HUES6 (cell line): Measurements from ENCODE around the gene NFAT5.
A peak's percentile ranks its signal among the peaks of the same experiment; 100 is the strongest.
"Not testable (repeated sequence)": the region's sequence is repeated elsewhere in the genome, so short reads cannot be mapped to it uniquely, and the experiment has no call there.

Source experiments
- H3K27ac ChIP-seq: 2 replicates; pipeline ENCODE4 v1.7.0; 2013; ENCODE audit warnings: low read depth, mild to moderate bottlenecking, low read length, inconsistent platforms
- H3K27me3 ChIP-seq: 2 replicates; pipeline ENCODE4 v1.6.1; 2013; ENCODE audit warnings: low read length; ENCODE audit not compliant: control insufficient read depth, insufficient read depth
- H3K36me3 ChIP-seq: 2 replicates; pipeline ENCODE4 v1.6.1; 2013; ENCODE audit warnings: low read length; ENCODE audit not compliant: control insufficient read depth, insufficient read depth
- H3K4me1 ChIP-seq: 2 replicates; pipeline ENCODE4 v1.6.1; 2013; ENCODE audit warnings: low read length; ENCODE audit not compliant: control insufficient read depth, insufficient read depth
- H3K4me3 ChIP-seq: 2 replicates; pipeline ENCODE4 v1.5.1; 2013; ENCODE audit warnings: low read depth, low read length
- H3K9ac ChIP-seq: one replicate; pipeline ENCODE4 v1.6.1; 2013; ENCODE audit warnings: mild to moderate bottlenecking, low read length
- H3K9me3 ChIP-seq: 2 replicates; pipeline ENCODE4 v1.6.1; 2013; ENCODE audit warnings: low read depth, low read length; ENCODE audit not compliant: control insufficient read depth, insufficient read depth

Gene NFAT5

DNA sequence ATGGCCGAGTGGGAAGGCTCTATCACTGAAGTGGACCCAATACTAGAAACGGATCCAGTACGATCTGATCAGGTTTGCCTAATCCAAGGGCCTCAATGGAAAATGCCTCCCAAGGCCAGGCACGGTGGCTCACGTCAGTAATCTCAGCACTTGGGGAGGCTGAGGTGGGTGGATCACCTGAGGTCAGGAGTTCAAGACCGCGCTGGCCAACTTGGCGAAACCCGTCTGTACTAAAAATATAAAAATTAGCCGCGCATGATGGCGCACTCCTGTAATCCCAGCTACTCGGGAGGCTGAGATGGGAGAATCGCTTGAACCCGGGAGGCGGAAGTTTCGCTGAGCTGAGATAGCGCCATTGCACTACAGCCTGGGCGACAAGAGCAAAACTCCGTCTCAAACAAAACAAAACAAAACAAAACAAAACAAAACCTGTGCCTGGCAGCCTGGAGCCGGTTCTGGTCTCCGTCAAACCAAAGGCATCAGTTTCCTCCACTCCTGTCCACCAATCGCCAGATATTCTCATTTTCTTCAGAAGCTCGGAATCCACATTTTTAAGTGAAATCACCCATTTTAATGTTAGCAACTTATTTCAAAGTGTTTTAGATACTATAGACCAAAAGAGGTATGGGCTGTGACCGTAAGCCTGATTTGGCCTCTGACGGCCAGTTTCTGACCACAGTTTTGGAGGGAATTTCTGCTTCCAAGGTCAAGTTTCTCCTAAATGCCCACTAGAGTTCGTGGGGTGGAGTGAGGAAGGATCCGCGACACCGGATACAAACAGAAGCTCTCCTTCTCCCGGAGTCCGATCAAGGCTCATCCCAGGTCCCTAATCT, 159.9 kb downstream of the NFAT5 start:
- Histone ChIP-seq H3K4me3 (peak overlapping the region; percentile 64), H3K4me1 (peaks cover 27% of the 10 kb centered on the region), H3K9ac (peak overlapping the region; percentile 95)

GRCh38 chr16:69726313-69727060, 160.7 kb downstream of the NFAT5 start, which contains the start of gene NQO1:
Gene NQO1 (minus strand): TSS chr16:69726560. CDS start chr16:69726439, 121 bp downstream.
- H3K4me3 ChIP-seq: peak within 1 kb of the TSS; percentile 64
- H3K27me3 ChIP-seq: no peaks in the 10 kb centered on the region
- no peaks in the 10 kb centered on the region for H3K9me3 ChIP-seq
- peaks cover 27% of the 10 kb centered on the region for H3K4me1 ChIP-seq
- no peaks in the 10 kb centered on the region for H3K36me3 ChIP-seq
- H3K9ac ChIP-seq: peak within 1 kb of the TSS; percentile 95
- H3K27ac ChIP-seq: peak within 1 kb of the TSS; percentile 89

More for the DNA sequence above, 159.9 kb downstream of the NFAT5 start:
- H3K27ac ChIP-seq: peak overlapping the region; percentile 89
- H3K27me3 ChIP-seq: no peaks in the 10 kb centered on the region
- no peaks in the 10 kb centered on the region for H3K9me3 ChIP-seq
- H3K36me3 ChIP-seq: no peaks in the 10 kb centered on the region; the same call in 1 of the 2 replicates

DNA sequence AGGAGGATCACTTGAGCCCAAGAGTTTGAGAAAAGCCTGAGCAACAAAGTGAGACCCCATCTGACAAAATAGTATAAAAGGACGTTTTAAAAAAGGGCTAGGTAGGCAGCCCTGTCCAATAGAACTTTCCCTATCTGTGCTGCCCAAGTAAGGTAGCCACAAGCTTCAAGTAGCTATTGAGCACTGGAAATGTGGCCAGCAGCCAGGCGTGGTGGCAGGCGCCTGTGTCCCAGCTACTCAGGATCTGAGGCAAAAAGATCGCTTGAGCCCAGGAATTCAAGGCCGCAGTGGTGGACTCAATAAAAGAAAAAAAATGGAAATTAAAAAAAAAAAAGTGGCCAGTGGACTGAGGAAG, 162.1 kb downstream of the NFAT5 start:
- peak overlapping the region; percentile 89; the same call in 1 of the 2 replicates for H3K27ac ChIP-seq
- no peaks in the 10 kb centered on the region for H3K27me3 ChIP-seq
- H3K9ac ChIP-seq: peak overlapping the region; percentile 95
- no peaks in the 10 kb centered on the region for H3K36me3 ChIP-seq
- no peaks in the 10 kb centered on the region for H3K9me3 ChIP-seq
- peak overlapping the region; percentile 64; the same call in 1 of the 2 replicates for H3K4me3 ChIP-seq
- peaks cover 27% of the 10 kb centered on the region for H3K4me1 ChIP-seq

- H3K36me3 ChIP-seq, H3K4me3 ChIP-seq: not testable (repeated sequence)
These were observed 163.3 kb downstream of the NFAT5 start for GRCh38 chr16:69729030-69729429.

DNA sequence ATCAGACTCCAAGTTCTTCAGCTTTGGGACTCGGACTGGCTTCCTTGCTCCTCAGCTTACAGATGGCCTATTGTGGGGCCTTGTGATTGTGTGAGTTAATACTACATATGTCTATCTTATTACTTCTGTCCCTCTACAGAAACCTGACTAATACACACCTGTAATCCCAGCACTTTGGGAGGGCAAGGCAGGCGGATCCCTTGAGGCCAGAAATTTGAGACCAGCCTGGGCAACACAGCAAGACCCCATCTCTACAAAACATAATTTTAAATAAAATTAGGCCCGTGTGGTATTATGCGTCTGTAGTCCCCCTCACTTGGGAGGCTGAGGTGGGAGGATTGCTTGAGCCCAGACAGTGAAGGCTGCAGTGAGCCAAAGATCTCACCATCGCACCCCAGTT, 165.5 kb downstream of the NFAT5 start:
- not testable (repeated sequence) for H3K36me3 ChIP-seq, H3K27me3 ChIP-seq, H3K4me3 ChIP-seq, H3K9ac ChIP-seq, H3K9me3 ChIP-seq, H3K27ac ChIP-seq
- H3K4me1 ChIP-seq: peaks cover 12% of the 10 kb centered on the region; the same call in 1 of the 2 replicates

More at GRCh38 chr16:69729030-69729429, 163.3 kb downstream of the NFAT5 start:
- not testable (repeated sequence) for H3K27me3 ChIP-seq, H3K9ac ChIP-seq, H3K27ac ChIP-seq, H3K9me3 ChIP-seq
- H3K4me1 ChIP-seq: peaks cover 27% of the 10 kb centered on the region

DNA sequence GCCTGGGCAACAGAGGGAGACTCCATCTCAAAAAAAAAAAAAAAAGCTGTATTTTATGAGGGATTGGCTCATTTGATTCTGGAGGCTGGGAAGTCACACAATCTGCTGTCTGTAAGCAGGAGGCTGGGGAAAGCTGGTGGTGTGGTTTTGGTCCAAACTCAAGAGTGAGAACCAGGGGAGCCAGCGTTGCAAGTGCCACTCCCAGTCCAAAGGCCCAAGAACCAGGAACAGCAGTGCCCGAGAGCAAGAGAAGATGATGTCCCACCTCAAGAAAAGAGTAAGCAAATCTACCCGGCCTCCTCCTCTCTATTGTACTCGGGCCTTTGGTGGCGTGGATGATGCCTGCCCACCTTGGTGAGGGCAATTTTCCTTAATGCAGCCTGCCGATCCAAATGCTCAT, 166.3 kb downstream of the NFAT5 start:
- Histone ChIP-seq H3K4me1 (peaks cover 12% of the 10 kb centered on the region; the same call in 1 of the 2 replicates), H3K4me3 (no peak overlapping the region), H3K27me3 (no peaks in the 10 kb centered on the region), H3K9me3 (no peaks in the 10 kb centered on the region), H3K36me3 (no peaks in the 10 kb centered on the region), H3K27ac (no peak overlapping the region), H3K9ac (no peak overlapping the region)

DNA sequence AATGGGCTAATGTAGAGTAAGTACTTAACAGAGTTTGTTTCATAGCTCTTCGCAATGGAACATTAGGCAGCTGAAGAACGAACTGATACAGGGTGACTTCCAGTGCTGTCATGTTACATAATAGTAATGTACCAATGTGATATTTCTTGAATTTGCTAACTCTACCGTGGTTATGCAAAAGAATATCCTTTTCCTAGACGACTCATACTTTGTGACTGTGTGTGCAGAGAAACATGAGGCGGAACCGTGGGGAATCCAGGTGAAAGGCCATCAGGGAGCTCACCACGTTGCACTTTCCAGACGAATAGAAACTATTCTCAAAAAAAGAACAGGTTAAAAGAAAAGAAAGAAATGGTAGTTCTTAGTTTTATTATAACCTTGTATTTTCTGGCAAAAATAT, 175.8 kb downstream of the NFAT5 start:
- Histone ChIP-seq H3K36me3 (peaks cover 70% of the 10 kb centered on the region), H3K27ac (no peak overlapping the region)

GRCh38 chr16:69741951-69742904, 176.5 kb downstream of the NFAT5 start:
- Histone ChIP-seq H3K9ac (no peak overlapping the region), H3K27ac (no peak overlapping the region), H3K4me1 (no peaks in the 10 kb centered on the region), H3K27me3 (no peaks in the 10 kb centered on the region), H3K4me3 (no peak overlapping the region), H3K9me3 (no peaks in the 10 kb centered on the region), H3K36me3 (peaks cover 77% of the 10 kb centered on the region)

More for the DNA sequence above, 175.8 kb downstream of the NFAT5 start:
- Histone ChIP-seq H3K4me1 (no peaks in the 10 kb centered on the region), H3K27me3 (no peaks in the 10 kb centered on the region), H3K4me3 (no peak overlapping the region), H3K9ac (no peak overlapping the region), H3K9me3 (no peaks in the 10 kb centered on the region)

DNA sequence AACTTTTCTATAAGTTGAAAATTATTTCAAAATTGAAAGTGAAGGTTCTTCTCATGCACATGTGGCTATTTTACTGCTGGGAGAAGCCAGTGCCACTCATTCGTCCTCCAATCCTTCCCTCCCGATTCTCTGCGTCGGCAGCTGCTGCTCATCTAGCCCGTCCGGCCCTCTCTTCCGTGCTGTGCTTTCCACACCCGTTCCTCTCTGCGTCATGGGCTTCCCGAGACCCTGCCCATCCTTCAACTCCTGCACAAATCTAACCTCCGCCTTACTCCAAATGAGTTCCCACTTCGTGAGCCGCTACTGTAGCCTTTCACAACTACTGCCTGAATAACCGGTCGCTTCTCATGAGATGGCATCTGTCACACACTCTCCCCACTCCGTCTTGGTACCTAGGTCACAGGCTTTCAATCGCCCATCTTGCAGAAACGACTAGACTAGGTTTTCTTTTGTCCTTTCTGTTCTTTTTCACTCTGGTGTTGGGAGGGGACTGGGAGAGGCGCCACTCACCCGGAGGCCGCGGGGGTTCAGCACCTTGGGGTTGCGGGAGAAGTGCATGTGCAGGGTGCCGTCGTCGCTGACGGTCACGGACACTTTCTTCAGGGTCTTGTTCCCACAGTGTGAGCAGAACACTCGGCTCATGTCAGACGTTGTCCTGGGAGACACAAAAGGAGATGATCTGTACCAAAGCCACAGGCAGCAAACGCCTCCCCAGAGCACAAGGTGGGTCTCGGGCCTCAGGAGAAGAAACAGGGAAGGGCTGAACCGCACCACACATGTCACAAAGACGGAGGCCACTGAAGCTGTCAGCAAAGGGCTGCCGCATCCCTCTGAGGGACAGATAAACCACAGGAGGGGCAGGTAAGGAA, 178.8 kb downstream of the NFAT5 start:
- Histone ChIP-seq H3K9me3 (no peaks in the 10 kb centered on the region), H3K36me3 (peaks cover 95% of the 10 kb centered on the region), H3K27me3 (no peaks in the 10 kb centered on the region), H3K27ac (no peak overlapping the region), H3K9ac (no peak overlapping the region), H3K4me1 (no peaks in the 10 kb centered on the region), H3K4me3 (no peak overlapping the region)

GRCh38 chr16:69745232-69745612, 179.5 kb downstream of the NFAT5 start:
- no peaks in the 10 kb centered on the region for H3K27me3 ChIP-seq
- H3K36me3 ChIP-seq: peaks cover 94% of the 10 kb centered on the region
- no peaks in the 10 kb centered on the region for H3K4me1 ChIP-seq
- H3K9me3 ChIP-seq: no peaks in the 10 kb centered on the region
- no peak overlapping the region for H3K9ac ChIP-seq
- H3K27ac ChIP-seq: no peak overlapping the region
- H3K4me3 ChIP-seq: no peak overlapping the region
